CD4-positive, alpha-beta T cell treated with Interleukin-21 for 1 hour (primary cell): Measurements from ENCODE around the gene PTGR3.

Experiments
- DNase-seq: peaks from one replicate; pipeline ENCODE4 v3.0.0-alpha.2; 2020

PTGR3 gene, protein sequence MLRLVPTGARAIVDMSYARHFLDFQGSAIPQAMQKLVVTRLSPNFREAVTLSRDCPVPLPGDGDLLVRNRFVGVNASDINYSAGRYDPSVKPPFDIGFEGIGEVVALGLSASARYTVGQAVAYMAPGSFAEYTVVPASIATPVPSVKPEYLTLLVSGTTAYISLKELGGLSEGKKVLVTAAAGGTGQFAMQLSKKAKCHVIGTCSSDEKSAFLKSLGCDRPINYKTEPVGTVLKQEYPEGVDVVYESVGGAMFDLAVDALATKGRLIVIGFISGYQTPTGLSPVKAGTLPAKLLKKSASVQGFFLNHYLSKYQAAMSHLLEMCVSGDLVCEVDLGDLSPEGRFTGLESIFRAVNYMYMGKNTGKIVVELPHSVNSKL

GRCh38 chr18:75209129-75209950 is at the start of gene PTGR3:
TSS of gene PTGR3 (minus strand) at chr18:75209139. CDS start at chr18:75209058, 81 bp downstream.
- DNase-seq: peak; percentile 87

DNA sequence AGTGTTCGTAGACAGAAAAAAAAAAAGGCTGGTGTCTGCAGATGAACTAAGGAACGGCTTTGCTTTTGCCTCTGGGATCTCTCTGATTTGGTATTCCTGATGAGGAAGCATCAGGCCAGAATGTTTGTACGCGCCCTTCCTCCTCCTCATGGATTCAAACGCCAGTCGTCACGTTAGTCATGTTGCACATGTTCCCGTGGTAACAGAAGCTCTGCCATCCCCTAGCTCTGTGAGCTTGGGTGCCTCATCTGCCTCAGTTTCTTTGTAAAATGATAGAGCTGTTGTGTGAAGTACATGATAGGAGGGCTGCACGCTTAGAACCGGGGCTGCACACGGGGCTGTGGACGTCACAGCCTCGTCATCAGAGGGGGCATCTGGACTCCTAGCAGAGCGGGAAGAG is 48.7 kb upstream of the PTGR3 start:
- no peak for DNase-seq

DNA sequence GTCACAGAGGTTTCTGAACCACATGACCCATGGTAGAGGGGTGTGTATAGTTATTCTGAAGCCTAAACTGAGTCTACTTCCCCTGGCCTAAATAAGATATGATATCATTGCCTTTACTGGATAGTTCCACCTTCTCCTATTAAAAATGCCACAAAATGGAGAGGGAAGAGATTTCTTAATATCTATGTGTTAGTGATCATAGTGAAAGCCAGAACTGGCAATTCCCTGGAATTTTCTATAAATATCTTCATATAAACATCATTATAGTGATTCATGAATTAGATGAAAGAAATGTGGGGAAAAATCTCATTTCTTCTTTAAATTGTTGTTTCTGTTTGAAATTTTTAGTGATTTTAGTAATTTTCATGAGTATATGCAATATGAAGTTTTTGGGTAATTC is 47.4 kb upstream of the PTGR3 start:
- no peak for DNase-seq

- no peak for DNase-seq
These were observed 46.2 kb upstream of the PTGR3 start for GRCh38 chr18:75255094-75255493.

- no peak for DNase-seq
These were observed 44.8 kb upstream of the PTGR3 start for GRCh38 chr18:75253784-75254183.

GRCh38 chr18:75253043-75253442 is 44.1 kb upstream of the PTGR3 start:
- DNase-seq: no peak

DNA sequence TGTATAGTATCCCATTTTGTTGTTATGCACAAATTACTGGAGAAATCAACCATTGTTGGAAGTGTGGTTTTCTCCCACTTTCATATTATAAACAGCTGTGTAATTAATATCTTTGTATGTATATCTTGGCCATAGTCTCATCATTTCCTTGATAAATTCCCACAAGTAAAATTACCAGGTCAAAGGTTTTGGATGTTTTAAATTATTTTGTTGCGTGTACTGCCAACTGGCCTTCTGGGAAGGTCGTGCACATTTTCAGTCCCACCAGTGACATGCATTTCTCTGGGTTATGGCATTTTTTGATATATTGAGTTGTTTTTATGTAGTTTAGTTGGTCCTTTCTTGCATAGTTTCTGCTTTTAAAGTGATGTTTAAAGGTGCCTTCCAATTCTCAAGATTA is 43.2 kb upstream of the PTGR3 start:
- DNase-seq: no peak

DNA sequence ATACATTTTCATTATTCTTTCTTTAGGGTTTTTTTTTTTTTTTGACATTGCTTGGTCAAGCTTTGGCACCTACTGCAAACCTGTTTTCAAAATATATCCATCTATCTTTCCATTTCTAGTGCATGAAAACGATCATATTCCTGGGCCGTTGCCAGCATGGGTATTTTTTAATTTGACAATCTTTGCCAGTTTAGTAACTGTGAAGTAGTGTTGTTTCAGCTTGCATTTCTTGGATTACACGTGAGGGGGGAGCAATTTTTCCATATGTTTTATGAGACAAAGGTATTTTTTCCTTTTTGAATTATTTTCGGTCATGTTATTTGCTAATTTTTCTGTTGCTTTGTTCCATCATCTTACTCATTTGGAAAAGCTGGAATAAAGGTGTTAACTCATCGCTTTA is 42.5 kb upstream of the PTGR3 start:
- no peak for DNase-seq

DNA sequence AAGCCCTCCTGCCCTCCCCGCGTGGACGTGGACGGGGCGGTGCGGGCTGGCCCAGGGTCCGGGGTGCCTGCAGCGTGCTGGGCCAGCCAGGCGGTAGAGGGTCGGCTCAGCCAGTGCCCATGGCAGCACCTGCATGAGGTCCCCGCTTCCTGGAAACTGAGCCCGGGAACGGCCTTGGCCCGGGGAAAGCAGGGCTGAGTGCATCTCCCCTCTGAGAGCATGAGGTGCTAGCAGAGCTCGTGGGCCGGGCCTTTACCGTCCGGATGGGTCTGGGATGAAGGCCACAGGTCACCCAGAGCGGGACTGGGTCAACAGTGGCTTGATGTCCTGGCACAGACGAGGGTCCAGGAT is 41.5 kb upstream of the PTGR3 start:
- no peak for DNase-seq

DNA sequence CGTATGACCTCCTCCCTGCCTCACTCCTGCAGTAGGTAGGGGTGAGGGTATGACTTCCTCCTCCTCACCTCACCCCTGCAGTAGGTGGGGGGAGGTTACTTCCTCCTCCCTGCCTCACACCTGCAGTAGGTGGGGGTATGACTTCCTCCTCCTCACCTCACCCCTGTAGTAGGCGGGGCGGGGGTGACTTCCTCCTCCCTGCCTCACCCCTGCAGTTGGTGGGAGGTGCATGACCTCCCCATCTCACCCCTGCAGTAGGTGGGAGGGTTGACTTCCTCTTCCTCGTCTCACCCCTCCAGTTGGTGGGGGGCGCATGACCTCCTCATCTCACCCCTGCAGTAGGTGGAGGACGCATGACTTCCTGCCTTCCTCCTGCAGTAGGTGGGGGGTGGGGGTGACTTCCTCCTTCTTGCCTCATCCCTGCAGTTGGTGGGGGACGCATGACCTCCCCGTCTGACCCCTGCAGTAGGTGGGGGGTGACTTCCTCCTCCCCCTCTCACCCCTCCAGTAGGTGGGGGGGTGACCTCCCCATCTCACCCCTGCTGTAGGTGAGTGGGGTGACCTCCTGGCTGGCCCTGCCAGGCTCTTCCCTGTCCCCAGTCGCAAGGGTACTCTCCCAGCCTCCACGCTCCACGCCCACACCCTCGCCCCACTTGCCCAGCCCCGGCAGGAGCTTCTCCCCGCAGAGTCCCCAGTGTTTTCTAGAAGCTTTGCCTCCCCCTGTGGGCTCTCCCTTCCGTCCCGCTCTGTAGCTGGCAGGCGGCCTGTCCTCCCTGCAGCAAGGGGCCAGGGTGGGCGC is 40.9 kb upstream of the PTGR3 start:
- peak; percentile 39 for DNase-seq

DNA sequence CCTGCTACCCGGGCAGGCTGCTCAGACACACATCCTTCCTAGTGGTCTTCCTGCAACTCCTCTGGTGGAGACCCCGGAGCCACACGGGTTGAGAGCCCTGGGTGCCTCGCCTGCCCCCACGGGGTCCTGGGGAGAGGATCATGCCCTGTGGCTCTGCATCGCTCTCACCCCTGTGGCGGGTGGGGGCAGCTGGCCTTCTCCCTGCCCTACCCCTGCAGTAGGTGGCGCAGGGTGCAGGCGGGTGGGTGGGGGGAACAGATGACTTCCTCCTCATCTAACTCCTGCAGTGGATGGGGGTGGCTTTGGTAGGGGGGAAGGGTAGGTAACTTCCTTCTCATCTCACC is 40.2 kb upstream of the PTGR3 start:
- DNase-seq: no peak

GRCh38 chr18:75248426-75249174 is 39.7 kb upstream of the PTGR3 start:
- no peak for DNase-seq

- DNase-seq: peak; percentile 58
These were observed 38.9 kb upstream of the PTGR3 start for GRCh38 chr18:75247611-75248421.

DNA sequence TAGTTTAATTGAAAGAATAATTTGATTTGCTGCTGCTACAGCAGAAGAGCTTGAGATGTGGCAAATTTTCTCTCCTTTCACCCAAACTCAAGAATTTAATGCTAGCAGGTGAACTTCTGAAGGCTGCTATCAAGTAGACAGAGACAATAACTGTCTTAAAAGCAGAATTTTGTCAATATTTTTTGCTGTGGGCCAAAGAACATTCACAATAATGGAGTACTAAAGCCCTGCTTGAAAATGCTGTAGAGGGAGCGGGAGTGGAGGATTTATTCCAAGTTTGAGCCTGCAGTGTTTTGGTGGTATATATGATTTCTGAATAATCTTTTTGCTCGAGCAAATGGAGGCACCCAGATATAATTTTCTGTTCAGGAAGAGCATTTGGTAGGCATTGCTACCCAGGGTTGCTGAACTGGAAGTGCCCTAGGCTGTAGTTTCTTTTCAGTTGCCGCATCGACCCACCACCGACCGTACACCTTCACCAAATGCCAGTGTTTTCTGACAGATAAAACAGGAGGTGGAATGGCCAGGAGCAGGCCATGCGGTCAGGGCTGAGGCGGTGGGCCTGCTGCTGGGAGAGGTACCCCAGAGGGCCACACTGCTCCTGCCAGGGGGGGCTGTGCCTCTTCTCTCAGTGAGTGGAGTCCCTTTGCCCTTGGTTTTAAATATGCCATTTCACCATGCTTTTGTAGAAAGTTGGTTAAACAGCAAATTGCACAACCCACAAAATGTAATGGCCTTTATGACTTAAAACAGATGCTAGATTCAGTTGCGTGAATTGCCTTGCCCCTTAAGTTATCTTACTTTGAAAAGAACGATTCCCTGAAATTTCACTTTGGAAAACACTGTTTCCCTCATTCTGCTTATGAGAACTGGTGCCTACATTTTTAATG is 38.0 kb upstream of the PTGR3 start:
- no peak for DNase-seq

- no peak for DNase-seq
These were observed 35.7 kb upstream of the PTGR3 start for GRCh38 chr18:75244351-75245313.

DNA sequence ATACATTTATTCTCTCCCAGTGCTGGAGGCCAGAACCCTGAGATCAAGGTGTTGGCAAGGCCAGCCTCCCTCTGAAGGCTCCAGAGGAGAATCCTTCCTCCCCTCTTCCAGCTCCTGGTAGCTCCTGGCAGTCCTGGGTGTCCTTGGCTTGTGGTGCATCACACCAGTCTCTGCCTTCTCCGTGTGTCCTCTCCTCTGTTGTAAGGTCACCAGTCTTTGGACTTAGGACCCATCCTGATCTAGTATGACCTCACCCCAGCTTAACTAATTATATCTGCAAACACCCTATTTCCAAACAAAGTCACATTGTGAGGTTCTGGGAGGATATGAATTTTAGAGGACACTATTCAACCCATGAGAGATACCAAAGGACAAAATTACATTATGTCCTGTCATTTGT is 32.8 kb upstream of the PTGR3 start:
- no peak for DNase-seq

- DNase-seq: no peak
These were observed 31.5 kb upstream of the PTGR3 start for GRCh38 chr18:75240433-75240832.

DNA sequence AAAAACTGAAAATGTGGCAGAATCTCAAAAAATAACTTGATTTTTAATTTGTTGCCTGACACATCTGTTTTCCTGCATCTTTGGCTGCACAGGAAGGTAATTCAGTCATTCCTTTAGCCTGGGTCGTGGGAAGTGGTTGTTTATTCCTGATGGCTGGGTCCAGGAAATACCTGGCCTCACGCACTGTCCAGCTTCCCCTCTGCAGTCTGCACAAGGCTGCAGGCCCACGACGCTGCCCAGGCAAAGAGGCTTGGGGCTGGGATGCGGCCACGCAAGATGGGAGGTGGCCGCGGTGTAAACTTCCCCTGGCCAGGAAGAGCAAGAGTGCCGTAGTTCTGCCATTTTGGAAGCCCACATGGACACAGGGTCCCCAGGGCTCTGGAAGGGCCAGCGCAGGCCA is 29.8 kb upstream of the PTGR3 start:
- DNase-seq: no peak

- DNase-seq: no peak
These were observed 29.2 kb upstream of the PTGR3 start for GRCh38 chr18:75238100-75238499.

DNA sequence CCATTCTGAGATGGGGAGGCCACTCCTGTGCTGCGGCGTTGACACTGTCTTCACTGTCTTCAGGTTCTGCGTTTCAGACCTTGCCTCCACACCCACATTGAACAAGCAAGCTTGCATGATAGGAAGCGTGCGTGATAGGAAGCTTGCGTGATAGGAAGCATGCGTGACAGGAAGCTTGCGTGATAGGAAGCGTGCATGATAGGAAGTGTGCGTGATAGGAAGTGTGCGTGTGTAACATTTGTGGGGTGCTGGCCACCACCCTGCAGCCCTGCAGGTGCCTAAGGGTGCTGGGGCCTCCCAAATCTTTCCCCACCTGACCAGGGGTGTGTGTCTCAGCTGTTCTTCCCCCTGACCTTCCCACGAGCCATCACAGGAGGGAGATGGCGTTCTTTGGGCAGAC is 27.0 kb upstream of the PTGR3 start:
- no peak for DNase-seq
